C4-2B (cell line): ENCODE measurements around the gene FAM186B.

ENCODE experiments used
- ZFX ChIP-seq: fragments of 450-650 bp; IDR thresholded peaks from 2 replicates; pipeline ENCODE4 v1.6.1; 2017
- TF ChIP-seq, protein P1 (sequence below): fragments of 450-650 bp; conservative IDR thresholded peaks from 2 replicates; pipeline ENCODE4 v1.5.1; 2017; ENCODE audit warnings: mild to moderate bottlenecking

- TF ChIP-seq, protein P1, sequence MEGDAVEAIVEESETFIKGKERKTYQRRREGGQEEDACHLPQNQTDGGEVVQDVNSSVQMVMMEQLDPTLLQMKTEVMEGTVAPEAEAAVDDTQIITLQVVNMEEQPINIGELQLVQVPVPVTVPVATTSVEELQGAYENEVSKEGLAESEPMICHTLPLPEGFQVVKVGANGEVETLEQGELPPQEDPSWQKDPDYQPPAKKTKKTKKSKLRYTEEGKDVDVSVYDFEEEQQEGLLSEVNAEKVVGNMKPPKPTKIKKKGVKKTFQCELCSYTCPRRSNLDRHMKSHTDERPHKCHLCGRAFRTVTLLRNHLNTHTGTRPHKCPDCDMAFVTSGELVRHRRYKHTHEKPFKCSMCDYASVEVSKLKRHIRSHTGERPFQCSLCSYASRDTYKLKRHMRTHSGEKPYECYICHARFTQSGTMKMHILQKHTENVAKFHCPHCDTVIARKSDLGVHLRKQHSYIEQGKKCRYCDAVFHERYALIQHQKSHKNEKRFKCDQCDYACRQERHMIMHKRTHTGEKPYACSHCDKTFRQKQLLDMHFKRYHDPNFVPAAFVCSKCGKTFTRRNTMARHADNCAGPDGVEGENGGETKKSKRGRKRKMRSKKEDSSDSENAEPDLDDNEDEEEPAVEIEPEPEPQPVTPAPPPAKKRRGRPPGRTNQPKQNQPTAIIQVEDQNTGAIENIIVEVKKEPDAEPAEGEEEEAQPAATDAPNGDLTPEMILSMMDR: no peak
- no peak for TF ChIP-seq ZFX
These were observed 46.3 kb downstream of the FAM186B start for GRCh38 chr12:49559011-49559675.
